8988T (cell line): ENCODE data around the gene NCCRP1.

Experiments
- DNase-seq: peaks from one replicate; pipeline ENCODE4 v3.0.0; 2011

Gene NCCRP1

GRCh38 chr19:39181500-39182173 lies 15.1 kb upstream of the NCCRP1 start:
- no peak for DNase-seq

GRCh38 chr19:39182174-39182505 lies 14.6 kb upstream of the NCCRP1 start:
- DNase-seq: no peak

- DNase-seq: no peak
Measured at GRCh38 chr19:39183104-39183503, 13.7 kb upstream of the NCCRP1 start.

- DNase-seq: no peak
Measured at GRCh38 chr19:39186391-39186790, 10.4 kb upstream of the NCCRP1 start.

GRCh38 chr19:39187552-39187943 lies 9.2 kb upstream of the NCCRP1 start:
- no peak for DNase-seq

GRCh38 chr19:39188960-39189359 lies 7.8 kb upstream of the NCCRP1 start:
- DNase-seq: no peak

- no peak for DNase-seq
Measured at GRCh38 chr19:39190768-39191167, 6.0 kb upstream of the NCCRP1 start.

GRCh38 chr19:39192846-39193245 lies 3.9 kb upstream of the NCCRP1 start:
- DNase-seq: no peak

GRCh38 chr19:39193803-39194202 lies 3.0 kb upstream of the NCCRP1 start:
- no peak for DNase-seq

- DNase-seq: no peak
Measured at GRCh38 chr19:39194832-39195542, 1.8 kb upstream of the NCCRP1 start.

- DNase-seq: no peak
Measured at GRCh38 chr19:39195755-39196154, 1.0 kb upstream of the NCCRP1 start.

GRCh38 chr19:39196320-39196719 lies 444 bp upstream of the NCCRP1 start:
- DNase-seq: no peak

- peak; percentile 77 for DNase-seq
Measured at GRCh38 chr19:39197808-39198207, 1.0 kb downstream of the NCCRP1 start.

- DNase-seq: peak; percentile 58
Measured at GRCh38 chr19:39199025-39199424, 2.3 kb downstream of the NCCRP1 start.

GRCh38 chr19:39200066-39200802 lies 3.5 kb downstream of the NCCRP1 start:
- peak; percentile 70 for DNase-seq

- DNase-seq: peak; percentile 68
Measured at GRCh38 chr19:39200803-39201115, 4.0 kb downstream of the NCCRP1 start.

- peak; percentile 54 for DNase-seq
Measured at GRCh38 chr19:39202998-39203355, 6.2 kb downstream of the NCCRP1 start.

GRCh38 chr19:39203372-39204341 lies 6.9 kb downstream of the NCCRP1 start, which contains the start of gene SYCN:
Gene SYCN (minus strand): TSS chr19:39204263. CDS start chr19:39204254, 9 bp downstream.
- peak; percentile 37 for DNase-seq

GRCh38 chr19:39205449-39205764 lies 8.6 kb downstream of the NCCRP1 start:
- DNase-seq: peak; percentile 63

- peak; percentile 45 for DNase-seq
Measured at GRCh38 chr19:39206122-39206521, 9.4 kb downstream of the NCCRP1 start.

GRCh38 chr19:39207293-39207836 lies 10.6 kb downstream of the NCCRP1 start:
- DNase-seq: peak; percentile 34

- DNase-seq: peak; percentile 35
Measured at GRCh38 chr19:39208175-39208795, 11.5 kb downstream of the NCCRP1 start.
